ENCODE data around the gene AEBP1.

The AEBP1 gene

DNA sequence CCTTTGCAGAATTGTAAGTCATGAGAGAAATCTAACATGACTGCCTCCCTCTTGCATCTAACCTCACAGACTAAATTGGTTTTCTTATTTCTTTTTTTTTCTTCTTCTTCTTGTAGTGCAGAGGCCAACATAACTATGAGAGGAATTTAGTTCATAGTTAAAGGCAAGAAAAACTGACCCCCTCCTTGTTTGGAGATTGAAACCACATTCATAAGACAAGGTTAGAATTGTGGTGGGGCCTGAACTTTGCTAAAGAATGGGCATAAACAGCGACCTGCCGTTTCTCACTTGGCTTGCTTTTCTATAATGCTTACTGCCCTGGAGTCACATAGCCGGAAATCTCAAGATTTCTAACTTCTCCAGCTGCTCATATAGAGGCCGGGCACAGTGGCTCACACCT is 19.4 kb upstream of the AEBP1 start:
- no peak for DNase-seq (ENCODE audit: low read depth in 2 of 2)

DNA sequence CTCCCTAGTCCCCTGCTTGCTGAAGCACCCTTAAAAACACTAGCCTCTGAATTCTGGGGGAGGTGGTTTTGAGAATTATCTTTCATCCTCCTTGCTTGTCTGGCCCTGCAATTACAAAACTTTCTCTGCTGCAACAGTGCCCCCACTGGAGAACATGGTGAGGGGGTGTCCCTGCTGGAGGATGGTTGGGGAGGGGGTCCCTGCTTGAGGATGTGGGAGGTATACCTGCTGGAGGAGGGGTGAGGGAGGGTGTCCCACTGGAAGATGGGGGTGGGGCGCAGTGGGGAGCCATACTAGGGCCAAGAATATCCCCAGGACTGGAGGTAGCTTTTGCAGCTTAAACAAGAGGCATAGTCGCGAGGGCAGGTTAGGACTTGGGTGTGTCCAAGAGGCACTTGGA is 18.6 kb upstream of the AEBP1 start:
- DNase-seq (ENCODE audit: low read depth in 2 of 2): no peak

DNA sequence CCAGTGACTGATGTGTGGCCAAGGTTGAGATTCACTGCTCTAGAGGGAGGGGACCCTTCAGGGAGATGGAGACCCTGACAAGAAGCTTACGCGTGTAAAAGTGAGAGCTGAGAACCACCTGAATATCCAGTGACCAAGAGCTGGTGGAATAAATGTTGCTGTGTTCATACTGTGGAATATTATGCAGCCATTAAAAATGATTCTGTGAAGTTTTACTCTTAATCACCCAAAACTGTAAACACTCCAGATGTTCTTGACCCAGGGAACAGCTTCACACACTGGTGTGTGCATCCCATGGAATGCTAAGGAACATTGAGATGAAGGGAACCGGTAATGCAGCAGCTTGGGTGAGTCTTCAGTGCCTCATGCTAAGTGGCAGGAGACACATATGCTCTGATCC is 17.5 kb upstream of the AEBP1 start:
- no peak for DNase-seq (ENCODE audit: low read depth in 2 of 2)

DNA sequence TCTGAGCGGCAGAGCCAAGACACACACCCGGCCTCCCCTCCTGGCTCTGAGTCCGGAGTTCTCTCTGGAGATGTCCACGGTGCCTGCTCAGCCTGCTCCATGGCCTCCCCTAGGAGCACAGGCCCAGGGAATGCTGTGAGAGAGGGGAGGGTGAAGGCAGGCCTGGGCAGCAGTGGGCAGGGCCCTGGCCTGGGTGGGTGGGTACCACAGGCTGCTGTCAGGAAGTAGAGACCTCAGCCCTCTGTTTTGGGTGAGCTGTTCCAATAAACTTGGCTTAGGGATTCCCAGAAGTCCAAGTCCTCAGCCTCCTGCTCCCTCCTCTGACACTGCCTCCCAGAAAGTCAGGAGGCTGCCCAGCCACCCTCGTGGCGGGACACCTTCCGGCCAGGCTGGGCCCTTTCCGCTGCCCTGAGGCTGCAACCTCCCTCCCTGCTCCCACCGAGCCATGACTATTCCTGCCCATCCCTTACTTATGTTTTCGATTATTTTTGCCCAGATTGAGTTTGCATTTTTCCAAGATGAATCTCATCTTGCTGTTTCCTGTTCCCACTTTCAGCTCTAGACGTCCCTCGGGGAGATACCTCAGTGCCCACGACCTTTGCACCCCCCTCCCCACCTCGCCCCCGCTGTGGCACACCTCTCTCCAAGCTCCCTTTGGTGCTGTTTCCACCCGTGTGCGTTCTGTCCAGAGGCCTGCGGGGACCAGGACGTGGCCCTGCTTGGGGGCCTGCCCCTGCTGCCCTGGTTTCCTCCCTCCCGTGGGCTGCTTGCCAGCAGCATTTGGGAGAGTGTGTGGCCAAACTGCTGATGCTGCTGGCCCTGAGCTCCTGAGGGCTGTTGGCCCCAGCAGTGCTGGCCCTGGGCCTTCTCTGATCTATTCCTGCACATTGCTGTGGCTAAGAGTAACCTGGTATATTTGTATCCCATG is 16.0 kb upstream of the AEBP1 start:
- no peak for DNase-seq (ENCODE audit: low read depth in 2 of 2)

DNA sequence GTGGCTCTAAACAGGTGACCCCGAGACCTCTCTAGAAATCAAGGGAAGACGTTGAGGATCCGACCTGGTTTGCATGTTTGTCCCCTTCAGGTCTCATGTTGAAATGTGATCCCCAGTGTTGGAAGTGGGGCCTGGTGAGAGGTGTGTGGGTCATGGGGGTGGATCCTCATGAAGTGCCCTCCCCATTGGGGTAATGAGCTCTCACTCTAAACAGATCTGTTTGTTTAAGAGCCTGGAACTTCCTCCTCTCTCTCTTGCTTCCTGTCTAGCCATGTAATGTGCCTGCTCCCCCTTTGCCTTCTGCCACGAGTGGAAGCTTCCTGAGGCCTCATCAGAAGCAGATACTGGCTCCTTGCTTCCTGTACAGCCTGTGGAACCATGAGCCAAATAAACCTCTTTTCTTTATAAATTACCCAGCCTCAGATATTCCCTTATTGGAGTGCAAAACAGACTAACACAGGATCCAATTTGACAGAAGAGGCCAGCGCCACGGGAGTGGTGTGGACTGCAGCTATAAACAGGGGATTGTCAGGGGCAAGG is 11.0 kb upstream of the AEBP1 start:
- no peak for DNase-seq (ENCODE audit: low read depth in 2 of 2)

DNA sequence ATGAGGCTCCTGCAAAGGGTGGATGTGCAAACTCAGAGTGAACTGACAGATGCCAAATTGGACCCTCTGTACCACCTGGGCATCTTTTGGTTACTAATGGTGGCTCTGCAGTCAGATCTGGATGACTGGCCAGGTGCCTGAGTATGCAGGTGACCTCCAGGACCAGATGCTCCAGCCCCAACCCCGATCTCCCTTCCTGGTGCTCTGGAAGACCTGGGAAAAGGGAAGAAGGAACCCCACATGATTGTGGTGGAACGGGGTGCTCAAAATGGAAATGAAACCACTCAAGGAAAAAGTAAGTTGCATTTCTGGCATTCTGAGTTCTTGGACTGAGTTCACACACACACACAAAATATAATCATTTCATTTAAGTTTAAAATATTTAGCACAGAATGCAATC is 9.8 kb upstream of the AEBP1 start:
- DNase-seq (ENCODE audit: low read depth in 2 of 2): no peak

DNA sequence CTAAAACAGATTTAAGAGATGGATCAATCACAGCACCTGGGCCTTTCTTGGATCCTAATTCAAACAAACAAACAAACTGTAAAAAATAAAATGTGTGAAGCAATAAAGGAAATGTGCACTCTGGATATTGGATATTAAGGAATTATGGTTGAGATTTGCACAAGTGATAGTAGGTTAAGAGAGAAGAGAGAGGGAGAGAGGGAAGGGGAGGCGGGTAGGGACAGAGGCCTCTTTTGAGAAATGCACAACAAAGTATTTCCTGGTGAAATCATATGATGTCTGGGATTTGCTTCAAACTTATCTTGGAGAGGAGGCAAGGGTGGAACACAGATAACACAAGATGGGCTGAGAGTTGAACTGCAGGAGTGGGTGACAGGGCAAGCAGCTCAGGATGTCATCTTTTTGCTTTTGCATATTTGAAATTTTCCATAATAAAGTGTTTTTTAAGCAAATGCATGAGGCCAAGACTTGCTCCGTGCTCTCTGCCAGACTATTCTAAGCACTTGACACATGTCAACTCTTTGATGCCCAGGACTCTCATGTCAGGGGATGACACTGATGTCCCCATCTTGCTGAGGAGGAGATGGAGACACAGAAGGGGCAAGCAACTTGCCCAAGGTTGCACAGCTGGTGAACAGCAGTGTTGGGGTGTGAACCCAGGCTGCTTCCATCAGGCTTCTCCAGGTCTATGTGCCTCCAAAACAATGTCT is 9.1 kb upstream of the AEBP1 start:
- no peak for DNase-seq (ENCODE audit: low read depth in 2 of 2)

DNA sequence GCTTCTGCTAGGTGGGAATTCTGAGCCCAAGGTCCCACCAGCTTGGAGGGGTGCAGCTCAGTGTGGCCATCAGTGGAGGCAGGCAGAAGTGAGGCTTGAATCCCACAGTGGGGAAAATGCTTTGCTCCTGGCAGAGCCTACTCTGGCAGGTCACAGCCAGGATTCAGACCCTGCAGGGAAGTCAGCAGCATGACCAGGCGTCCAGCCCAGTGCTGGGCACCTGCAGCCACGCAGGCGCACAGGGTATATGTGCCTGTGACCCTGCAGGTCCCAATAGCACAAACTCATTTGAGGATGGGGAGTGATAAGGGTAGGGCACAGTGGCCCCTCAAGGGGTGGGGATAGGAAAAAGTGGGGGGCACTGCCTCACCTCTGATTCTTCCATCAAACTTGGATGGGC is 8.4 kb upstream of the AEBP1 start:
- DNase-seq (ENCODE audit: low read depth in 2 of 2): no peak

DNA sequence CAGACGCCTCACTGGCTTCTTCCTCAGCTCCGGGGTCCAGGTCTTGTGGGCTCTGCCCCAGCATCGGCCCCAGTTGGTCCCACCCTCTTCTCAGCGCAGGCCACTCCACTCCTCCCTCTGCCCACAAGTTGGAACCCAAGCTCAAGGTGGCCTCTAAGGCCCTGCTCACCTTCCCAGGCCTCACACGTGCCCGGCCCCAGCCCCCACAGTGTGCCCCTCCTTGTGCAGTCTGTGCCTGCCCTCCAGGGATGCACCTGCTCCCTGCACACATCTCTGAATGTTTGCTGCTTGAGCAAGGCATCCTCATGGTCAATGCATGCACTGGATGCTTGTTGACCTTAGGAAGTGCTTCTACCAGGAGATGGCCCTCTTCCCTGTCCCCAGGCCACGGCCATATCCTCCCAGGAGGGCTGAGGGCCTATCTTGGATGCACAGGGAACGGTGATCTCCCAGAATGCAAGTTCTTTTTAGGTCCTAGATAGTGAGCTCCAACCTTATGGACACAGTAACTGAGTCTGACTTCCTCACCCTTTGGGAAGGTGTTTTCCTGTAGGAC is 7.7 kb upstream of the AEBP1 start:
- no peak for DNase-seq (ENCODE audit: low read depth in 2 of 2)

DNA sequence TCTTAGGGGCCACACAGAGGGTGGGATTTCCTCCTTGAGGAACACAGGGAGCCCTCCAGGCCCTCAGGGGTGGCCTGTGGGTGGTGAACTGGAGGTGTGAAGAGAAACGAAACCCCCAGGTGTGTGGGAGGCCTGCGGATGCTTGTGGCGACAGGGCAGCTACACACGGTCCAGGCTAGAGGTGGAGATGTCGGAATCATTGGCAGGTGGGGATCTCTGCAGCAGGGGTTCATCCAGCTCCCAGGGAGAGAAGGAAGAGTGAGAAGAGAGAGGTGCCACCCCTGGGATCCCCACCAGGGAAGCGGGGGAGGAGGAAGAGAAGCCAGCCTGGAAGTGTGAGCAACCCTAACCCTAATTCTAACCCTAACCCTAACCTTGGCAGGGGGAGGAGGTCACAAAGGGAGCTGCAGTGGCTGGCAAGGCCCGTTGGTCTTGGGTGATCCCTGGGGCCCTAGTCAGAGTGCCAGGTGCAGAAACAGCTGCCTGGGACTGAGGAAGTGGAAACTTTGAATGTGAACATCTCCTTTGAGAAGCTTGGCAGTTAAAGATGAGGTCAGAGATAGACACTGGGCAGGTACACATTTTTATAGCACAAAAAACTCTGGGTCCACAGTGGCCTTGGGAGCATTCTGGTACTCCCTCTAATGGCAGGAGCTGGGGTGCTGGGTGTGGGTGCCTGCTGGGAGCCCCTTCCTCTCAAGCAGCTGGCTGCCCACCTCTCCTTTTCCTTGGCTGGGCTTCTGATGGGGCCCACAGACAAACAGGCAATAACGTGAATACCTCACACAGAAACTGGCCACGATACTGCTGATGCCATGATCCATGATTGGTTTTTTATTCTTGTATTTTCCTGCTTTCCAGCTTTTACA is 6.8 kb upstream of the AEBP1 start:
- no peak for DNase-seq (ENCODE audit: low read depth in 2 of 2)

DNA sequence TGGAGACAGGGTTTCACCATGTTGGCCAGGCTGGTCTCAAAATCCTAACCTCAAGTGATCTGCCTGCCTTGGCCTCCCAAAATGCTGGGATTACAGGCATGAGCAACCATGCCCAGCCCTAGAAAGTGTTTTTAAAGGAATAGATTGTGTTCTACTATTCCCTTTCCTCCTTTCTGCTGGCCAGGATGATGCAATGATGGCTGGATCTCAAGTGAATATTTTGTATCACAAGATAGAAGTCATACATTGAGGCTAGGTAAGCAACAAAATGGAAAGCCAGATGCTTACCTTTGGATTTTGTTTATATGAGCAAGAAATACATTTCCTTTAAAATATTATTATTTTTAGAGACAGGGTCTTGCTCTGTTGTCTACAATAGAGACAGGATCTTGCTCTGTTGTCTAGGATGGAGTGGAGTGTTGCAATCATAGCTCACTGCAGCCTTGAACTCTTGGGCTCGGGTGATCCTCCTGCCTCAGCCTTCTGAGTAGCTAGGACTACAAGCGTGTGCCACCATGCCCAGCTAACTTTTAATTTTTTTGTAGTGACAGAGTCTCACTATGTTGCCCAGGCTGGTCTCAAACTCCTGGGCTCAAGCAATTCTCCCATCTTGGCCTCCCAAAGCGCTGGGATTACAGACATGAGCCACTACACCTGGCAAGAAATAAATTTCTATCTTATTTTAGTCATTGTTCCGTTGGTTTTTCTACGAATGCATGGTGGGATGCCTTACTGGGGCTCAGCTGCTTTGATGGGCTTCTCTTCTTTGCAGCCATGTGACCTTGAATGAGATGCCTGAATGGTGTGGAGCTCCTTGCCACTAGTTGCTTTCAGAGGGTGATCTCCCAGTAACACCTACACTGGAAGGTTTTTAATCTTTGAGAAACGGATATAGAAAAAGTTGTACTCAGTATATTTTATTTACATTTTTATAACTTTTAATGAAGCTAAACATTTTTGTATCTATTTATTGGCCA is 5.8 kb upstream of the AEBP1 start:
- DNase-seq (ENCODE audit: low read depth in 2 of 2): no peak

DNA sequence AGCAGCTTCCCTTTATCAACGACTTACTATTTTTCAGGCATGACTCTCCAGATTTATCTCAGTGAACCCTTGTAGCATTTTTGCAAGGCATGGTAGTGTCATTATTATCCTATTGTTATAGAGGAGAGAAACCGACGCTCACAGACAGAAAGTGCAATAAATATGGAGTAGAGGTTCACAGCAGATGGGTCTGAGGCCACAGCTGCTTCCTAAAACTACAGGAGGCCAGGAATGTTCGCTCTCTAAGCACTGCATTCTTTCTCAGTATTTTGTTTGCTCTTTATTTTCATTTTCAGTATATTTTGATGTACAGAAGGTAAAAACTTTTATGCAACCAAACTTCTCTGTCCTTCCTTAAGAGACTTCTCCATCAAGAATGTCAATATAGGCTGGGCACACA is 4.5 kb upstream of the AEBP1 start:
- DNase-seq (ENCODE audit: low read depth in 2 of 2): no peak

DNA sequence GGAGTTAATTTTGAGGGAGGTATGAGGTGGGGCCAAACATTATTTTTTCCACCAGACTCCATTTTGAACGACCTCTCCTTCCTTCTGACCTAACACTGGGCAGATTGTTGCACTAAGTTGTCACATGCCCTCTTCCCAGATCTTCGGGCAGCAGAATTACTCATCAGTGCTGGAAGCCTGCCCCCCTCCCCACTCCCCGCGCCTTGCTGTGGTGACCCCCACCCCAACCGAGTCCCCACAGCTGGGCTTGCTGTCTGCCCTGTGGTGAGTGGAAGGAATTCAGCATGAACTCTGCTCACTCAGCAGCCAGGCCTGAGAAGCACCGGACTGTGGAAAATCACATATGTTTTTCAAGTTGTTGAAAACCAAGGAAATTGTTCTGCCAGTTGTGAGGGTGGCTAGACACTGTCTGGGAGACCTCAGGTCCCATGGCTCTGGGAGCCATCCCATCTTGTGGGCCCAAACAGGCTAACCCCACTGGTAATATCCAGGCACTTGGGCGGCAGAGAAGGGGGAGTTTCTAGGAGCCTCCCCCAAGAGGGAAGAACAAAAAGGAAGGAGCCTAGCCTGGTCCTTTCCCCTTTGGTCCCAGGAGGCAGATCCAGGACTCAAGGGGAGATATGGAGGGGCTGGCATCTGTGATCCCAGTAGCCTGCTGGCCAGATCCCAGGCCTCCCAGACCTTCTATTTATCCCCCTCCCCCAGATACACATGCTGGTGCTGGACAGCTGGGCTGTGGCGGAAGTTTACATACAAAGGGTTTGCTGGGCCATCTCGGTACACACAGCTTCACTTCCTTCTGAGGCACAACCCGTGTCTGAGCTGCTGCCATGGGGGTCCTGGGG is 3.5 kb upstream of the AEBP1 start:
- DNase-seq (ENCODE audit: low read depth in 2 of 2): no peak

DNA sequence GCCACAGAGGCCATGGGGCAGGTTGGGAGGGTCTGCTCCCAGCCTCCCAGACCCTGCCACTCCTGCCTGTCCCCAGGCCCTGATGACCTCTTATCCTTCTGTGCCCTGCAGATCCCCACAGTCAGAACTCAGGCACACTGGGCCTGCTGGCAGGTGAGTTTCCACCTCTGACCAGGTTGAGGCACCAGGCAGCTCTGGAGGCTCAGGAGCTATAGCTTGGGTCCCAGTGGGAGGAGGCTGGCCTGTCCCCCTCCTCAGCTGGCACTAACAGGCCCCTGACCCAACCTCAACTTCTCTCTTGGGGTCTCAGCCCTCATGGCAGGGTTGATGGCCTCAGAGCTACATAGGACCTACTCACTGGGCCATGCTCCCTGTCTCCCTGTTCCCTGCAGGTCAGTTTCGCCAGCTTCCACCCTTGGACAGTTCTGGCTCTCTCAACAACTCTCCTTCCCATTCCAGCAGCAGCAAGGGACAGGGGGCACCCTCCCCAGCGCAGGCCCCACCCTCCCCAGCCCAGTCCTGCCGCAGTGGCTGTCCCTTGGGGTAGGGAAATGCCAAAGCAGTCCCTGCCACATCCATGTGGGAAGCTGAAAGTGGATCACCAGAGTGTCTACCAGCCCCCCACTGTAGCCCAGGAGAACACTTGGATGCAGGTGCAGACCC is 2.7 kb upstream of the AEBP1 start:
- DNase-seq (ENCODE audit: low read depth in 2 of 2): no peak

DNA sequence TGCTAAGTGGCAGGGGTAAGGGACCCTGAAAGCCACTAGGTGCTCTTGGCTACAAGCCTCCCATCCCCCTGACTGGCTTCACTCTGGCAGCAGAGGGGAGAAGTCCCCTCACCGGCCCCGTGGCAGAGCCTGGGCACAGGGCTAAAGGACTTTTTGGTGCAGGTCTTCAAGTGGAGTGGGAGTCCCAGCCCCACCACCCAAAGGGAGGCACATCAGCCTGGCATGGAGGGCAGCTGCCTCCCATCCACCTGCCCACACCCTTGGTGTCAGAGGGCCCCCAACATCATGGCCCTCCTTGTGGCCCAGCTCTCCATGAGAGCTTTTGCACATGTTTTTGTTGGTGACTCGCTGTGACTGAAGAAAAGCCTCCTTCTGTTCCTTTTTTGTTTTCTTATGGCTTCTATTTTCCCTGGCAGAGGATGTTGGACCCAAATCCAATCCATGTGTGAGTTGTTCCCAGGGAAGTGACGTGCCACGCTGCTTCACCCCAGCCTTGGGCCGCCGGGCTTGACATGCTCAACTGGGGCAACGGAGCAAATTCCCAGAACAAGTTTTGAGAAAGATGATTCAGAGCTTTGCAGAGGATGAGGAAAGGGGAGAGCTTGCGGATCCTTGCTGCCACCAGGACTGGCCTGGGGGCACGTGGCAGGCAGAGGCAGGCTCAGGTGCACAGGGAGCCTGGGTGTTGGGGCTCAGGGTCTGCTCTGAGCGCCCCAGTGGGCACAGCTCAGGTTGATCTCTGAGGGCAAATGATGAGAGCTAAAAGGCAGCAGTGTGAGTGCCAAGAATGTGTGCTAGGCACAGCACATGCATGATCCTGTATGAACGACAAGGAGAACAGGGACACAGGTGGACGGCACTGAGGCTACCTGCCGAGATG is 1.9 kb upstream of the AEBP1 start:
- DNase-seq (ENCODE audit: low read depth in 2 of 2): no peak

DNA sequence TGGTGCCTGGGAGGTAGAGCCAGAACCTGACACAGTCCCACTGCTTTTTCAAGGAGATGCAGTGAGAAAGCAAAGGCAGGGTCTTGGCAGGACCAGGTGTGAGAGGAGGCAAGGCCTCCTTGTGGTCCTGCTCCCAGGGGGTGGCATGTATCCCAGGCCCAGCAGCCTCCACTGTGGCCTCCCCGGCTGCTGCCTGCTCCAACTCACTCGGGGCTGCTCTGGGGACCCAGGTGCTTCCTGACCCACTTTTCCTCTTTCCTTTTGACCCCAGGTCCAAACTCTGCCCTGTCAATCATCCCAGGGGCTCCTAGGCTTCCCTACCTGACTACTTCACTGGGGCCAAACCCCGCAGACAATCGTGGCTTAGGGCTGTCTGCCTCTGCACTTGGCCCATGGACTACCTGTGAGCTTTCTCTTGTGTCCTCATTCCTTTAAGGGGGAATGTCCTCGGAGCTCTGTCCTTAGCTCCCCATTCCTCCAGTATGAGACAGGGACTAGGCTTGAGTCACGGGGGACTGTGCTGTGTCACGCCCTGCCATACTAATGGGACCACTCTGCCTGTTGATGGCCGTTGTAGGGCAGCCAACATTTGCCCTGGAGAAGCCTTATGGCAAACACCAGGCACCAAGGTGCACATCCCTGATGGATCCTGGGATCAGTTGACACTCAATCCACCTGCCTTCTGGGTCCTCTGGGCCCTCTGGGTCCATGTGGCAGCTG is 1.1 kb upstream of the AEBP1 start:
- no peak for DNase-seq (ENCODE audit: low read depth in 2 of 2)

DNA sequence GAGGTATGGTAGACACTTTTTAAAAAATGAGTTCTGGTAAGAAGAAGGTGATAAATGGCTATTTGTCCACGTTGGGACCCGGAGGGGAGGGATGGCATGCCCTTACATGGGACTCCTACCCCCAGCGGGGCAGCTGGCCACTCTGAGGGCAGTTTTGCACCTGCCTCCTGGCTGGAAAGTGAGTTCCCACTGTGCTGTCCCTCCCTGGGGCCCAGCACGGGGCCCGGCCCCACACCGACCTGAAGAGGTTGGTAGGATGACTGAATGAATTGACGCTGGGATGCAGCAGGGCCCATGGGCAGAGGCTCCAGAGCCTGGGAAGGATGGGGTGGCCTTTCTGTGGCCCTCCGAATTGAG is 601 bp upstream of the AEBP1 start:
- DNase-seq (ENCODE audit: low read depth in 2 of 2): no peak
